ENCODE measurements around the gene COL18A1. TPM values are rescaled to one million over a fixed set of nuclear protein-coding genes. Genes with fewer than 3 reads are reported as not detected.

Gene COL18A1
- total and polyA plus RNA-seq, 2 of the 8 experiments (the other 6 are each of a cell fraction or from before 2014, with no cell fraction given), result 145 to 201 TPM

- TF ChIP-seq CHD7 (IDR thresholded peaks at IDR 0.05; ENCODE audit: insufficient replicate concordance, low read length), result no peak
- TF ChIP-seq CTCF (IDR thresholded peaks at IDR 0.05; ENCODE audit: control extremely low read depth in 1 of 3, insufficient read depth in 1 of 3, low read depth in 1 of 3, low read length in 3 of 3), result no peak
- no peak for TF ChIP-seq BRCA1 (IDR thresholded peaks at IDR 0.05; ENCODE audit: low read depth, low read length)
- TF ChIP-seq SP2 (IDR thresholded peaks at IDR 0.05; ENCODE audit: low read length), result no peak
- TF ChIP-seq KDM4A (IDR thresholded peaks at IDR 0.05; ENCODE audit: low read depth, low read length, severe bottlenecking), result no peak
- no peak for TF ChIP-seq POLR2AphosphoS5 (IDR thresholded peaks at IDR 0.05; ENCODE audit: low read depth, low read length)
- TF ChIP-seq TBP (IDR thresholded peaks at IDR 0.05; ENCODE audit: low read depth, low read length), result no peak
- TF ChIP-seq EP300 (IDR thresholded peaks at IDR 0.05; ENCODE audit: borderline replicate concordance in 1 of 2, low read depth in 2 of 2, low read length in 2 of 2), result no peak
- TF ChIP-seq SIX5 (IDR thresholded peaks at IDR 0.05; ENCODE audit: low read depth, low read length), result no peak
- TF ChIP-seq BACH1 (IDR thresholded peaks at IDR 0.05; ENCODE audit: low read length), result no peak
These were observed 13.0 kb downstream of the COL18A1 start (continued) for GRCh38 chr21:45417951-45418300.

All from H1 (cell line).